Prostate gland (tissue), 2 donors: ENCODE results near the gene RSRC1. TPM values are rescaled to one million over a fixed set of nuclear protein-coding genes. Genes with fewer than 3 reads are reported as not detected.

Experiments
- DNase-seq: peaks from one replicate; pipeline ENCODE4 v3.0.0-alpha.2; 2019; ENCODE audit warnings: low spot score
- H3K27ac ChIP-seq, 2 donors: fragments of 200-600 bp; sonication (generic); 2 replicates each; pipeline ENCODE4 v1.5.1; 2017 to 2019
- H3K27me3 ChIP-seq: fragments of 200-600 bp; sonication (generic); replicated peaks from 2 replicates; pipeline ENCODE4 v1.5.1; 2019; ENCODE audit not compliant: insufficient read depth
- H3K36me3 ChIP-seq, 2 donors: fragments of 200-600 bp; sonication (generic); 1 replicate in 1 of 2; 2 replicates in 1 of 2; pipeline versions ENCODE4 v1.5.1 to v1.8.1; 2017 to 2019
- H3K4me1 ChIP-seq: fragments of 200-600 bp; sonication (generic); replicated peaks from 2 replicates; pipeline ENCODE4 v1.5.1; 2019
- H3K4me3 ChIP-seq, 2 donors: fragments of 200-600 bp; sonication (generic); 2 replicates each; pipeline ENCODE4 v1.5.1; 2017 to 2019
- H3K9me3 ChIP-seq: fragments of 200-600 bp; sonication (generic); 2 replicates; pipeline ENCODE4 v1.5.1; 2017
- POLR2A ChIP-seq: fragments of 450-650 bp; IDR thresholded peaks from one replicate; pipeline ENCODE4 v1.6.1; 2016; ENCODE audit warnings: antibody characterized with exemption, mild to moderate bottlenecking
- POLR2AphosphoS5 ChIP-seq: sonication (generic); formaldehyde crosslinking; IDR thresholded peaks from one replicate; pipeline ENCODE4 v1.6.1; 2017; ENCODE audit warnings: antibody characterized with exemption
- WGBS: methylation state at CpG from one replicate; pipeline ENCODE4 v1.1.5; 2018; 5-methylcytosine and 5-hydroxymethylcytosine counted together
- intact Hi-C: fragments of 100-400 bp; cut with DNase I; formaldehyde crosslinking; loops from one replicate; pipeline ENCODE4 v1.14.2; 2022
- total RNA-seq, 2 donors: library from RNA; depleted of rRNA; stranded (reverse); fragments of >200 nt; gene quantifications; one replicate each; pipeline ENCODE4 v1.1.0, GENCODE V29; 2016
- TF ChIP-seq, protein P1 (sequence below), 4 experiments: fragments of 200-600 bp in 2 of 4; fragments of 450-650 bp in 2 of 4; sonication (generic) in 2 of 4; IDR thresholded peaks; 1 replicate in 3 of 4; 2 replicates in 1 of 4; pipeline ENCODE4 v1.5.1; 2016 to 2019; ENCODE audit warnings: antibody characterized with exemption in 4 of 4, mild to moderate bottlenecking in 2 of 4, moderate library complexity in 2 of 4

RSRC1 gene
- total RNA-seq, 2 donors from 2014 or later: 36.5 to 50.7 TPM

DNA sequence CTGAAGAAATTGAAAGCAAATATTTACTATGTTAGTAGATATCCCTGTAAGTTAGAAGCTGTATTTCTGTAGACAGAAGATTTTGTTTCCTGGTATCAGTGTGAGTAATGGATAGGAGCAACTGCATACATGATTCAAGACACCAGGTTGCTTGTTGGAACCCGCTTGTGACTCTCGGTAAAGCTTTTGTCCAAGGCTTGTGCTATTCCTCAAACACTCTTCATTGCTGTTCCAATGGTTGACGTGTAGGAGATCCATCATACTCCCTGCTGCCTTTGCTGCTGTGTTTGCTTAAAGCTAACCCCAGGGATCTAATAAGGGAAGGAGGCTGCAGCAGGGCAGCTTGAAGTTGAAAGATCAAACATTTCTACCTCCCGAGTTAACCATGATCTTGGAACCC is 160.1 kb downstream of the RSRC1 start:
- DNase-seq: no peak
- Histone ChIP-seq H3K27me3 (no peaks in the 10 kb centered on the region), H3K9me3 (no peaks in the 10 kb centered on the region), H3K27ac (no peak overlapping the region), H3K4me3 (no peak overlapping the region), H3K36me3 (no peaks in the 10 kb centered on the region), H3K4me1 (no peaks in the 10 kb centered on the region)
- TF ChIP-seq POLR2AphosphoS5 (no peak), POLR2A (no peak)
- TF ChIP-seq, protein P1, sequence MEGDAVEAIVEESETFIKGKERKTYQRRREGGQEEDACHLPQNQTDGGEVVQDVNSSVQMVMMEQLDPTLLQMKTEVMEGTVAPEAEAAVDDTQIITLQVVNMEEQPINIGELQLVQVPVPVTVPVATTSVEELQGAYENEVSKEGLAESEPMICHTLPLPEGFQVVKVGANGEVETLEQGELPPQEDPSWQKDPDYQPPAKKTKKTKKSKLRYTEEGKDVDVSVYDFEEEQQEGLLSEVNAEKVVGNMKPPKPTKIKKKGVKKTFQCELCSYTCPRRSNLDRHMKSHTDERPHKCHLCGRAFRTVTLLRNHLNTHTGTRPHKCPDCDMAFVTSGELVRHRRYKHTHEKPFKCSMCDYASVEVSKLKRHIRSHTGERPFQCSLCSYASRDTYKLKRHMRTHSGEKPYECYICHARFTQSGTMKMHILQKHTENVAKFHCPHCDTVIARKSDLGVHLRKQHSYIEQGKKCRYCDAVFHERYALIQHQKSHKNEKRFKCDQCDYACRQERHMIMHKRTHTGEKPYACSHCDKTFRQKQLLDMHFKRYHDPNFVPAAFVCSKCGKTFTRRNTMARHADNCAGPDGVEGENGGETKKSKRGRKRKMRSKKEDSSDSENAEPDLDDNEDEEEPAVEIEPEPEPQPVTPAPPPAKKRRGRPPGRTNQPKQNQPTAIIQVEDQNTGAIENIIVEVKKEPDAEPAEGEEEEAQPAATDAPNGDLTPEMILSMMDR (IDR thresholded peaks at IDR 0.05): no peak
- WGBS: 88% methylated on average over 4 of the region's 4 CpGs
- intact Hi-C loops: no loop called here

DNA sequence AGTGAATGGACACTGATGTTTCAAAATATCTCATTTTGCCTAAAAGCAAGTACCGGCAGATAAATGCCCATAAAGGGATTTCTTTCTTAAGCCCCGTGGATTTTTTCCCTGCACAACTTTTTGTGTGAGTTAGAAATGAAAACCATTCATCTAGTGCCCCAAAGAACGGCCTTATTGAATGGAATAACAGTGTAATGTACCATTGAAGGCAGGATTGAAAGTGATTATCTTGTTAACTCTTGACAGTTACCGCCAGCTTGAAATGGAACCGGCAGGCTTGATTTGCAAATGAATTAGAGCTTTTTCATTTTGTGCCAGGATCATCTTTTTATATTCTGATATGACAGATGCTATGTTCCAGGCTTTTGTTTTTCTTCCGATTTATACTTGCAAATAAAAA is 162.2 kb downstream of the RSRC1 start:
- no peaks in the 10 kb centered on the region for H3K27me3 ChIP-seq
- H3K9me3 ChIP-seq: no peaks in the 10 kb centered on the region
- 82% methylated on average over 6 of the region's 6 CpGs for WGBS
- H3K4me3 ChIP-seq: no peak overlapping the region
- DNase-seq: no peak
- intact Hi-C loops: no loop called here
- H3K4me1 ChIP-seq: no peaks in the 10 kb centered on the region
- no peaks in the 10 kb centered on the region for H3K36me3 ChIP-seq
- no peak overlapping the region for H3K27ac ChIP-seq
- TF ChIP-seq POLR2A: no peak
- TF ChIP-seq POLR2AphosphoS5: no peak
- TF ChIP-seq, protein P1 (IDR thresholded peaks at IDR 0.05): no peak

DNA sequence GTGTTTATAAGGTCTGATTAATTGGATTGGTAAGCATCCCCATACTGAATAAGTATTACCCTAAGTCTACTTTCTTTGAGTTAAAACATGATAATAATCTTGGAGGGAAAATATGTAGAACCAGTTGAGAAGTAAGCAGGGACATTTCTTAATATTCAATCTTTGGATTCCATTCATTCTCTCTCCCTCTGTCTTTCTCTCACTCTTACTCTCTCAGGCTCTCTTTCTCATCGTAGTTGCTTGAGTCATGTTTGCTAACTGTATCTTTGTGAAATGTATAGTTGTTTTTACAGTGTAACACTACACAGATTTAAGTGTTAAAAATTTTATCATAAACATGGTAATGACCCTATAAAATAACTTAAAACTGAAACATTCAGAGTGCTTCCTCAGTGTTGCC is 163.8 kb downstream of the RSRC1 start:
- Histone ChIP-seq H3K4me3 (no peak overlapping the region), H3K27me3 (no peaks in the 10 kb centered on the region), H3K36me3 (no peaks in the 10 kb centered on the region), H3K9me3 (no peaks in the 10 kb centered on the region), H3K27ac (no peak overlapping the region), H3K4me1 (no peaks in the 10 kb centered on the region)
- WGBS: 61% methylated on average over 1 of the region's 1 CpG
- intact Hi-C loops: no loop called here
- TF ChIP-seq, protein P1 (IDR thresholded peaks at IDR 0.05): no peak
- TF ChIP-seq POLR2AphosphoS5: no peak
- TF ChIP-seq POLR2A: no peak
- no peak for DNase-seq

DNA sequence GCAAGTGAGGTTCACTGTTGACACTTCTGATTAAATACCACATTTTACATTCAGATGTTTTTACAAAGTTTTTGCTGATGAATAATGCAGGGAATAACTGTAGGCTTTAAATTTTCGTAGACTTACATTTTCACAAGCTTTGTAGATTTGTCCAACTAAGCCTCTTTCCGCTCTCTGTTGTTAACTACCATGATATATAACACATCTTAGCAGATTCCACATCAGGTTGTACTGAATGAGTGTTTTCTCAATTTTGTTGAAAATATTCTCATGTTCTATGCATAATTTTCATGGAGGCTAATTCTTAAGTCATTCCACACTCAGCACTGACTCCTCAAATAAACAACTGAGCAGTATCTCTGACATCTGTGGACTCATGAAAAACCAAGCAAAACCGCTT is 168.3 kb downstream of the RSRC1 start:
- TF ChIP-seq POLR2AphosphoS5 (no peak), POLR2A (no peak)
- TF ChIP-seq, protein P1 (IDR thresholded peaks at IDR 0.05): no peak

DNA sequence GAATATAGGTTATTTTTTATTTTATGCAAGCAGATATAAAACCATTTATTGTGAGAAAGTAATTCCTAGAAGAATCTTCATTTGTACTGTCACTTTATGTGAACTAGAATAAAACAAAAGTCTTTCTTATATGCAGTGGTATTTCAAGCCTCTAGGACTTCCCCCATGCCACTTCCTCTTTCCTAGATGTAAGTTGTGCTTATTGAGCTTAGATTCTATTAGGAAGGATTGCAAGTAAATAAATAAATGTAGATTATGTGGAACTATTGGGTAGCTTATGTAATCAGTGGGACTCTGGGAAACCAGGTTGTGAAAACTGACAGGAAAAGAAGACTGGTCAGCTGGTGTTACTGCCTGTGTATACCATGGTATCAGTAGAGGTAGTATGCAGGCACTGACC is 169.7 kb downstream of the RSRC1 start:
- DNase-seq: no peak
- Histone ChIP-seq H3K27ac (no peak overlapping the region), H3K9me3 (no peaks in the 10 kb centered on the region)

More for the DNA sequence above, 168.3 kb downstream of the RSRC1 start:
- H3K27ac ChIP-seq: no peak overlapping the region
- intact Hi-C loops: no loop called here
- no peaks in the 10 kb centered on the region for H3K9me3 ChIP-seq
- H3K4me1 ChIP-seq: no peaks in the 10 kb centered on the region
- H3K27me3 ChIP-seq: no peaks in the 10 kb centered on the region
- no peak overlapping the region for H3K4me3 ChIP-seq
- no peaks in the 10 kb centered on the region for H3K36me3 ChIP-seq
- 93% methylated on average over 3 of the region's 3 CpGs for WGBS
- DNase-seq: no peak

More for the DNA sequence above, 169.7 kb downstream of the RSRC1 start:
- TF ChIP-seq, protein P1 (IDR thresholded peaks at IDR 0.05): no peak
- TF ChIP-seq POLR2A: no peak
- no peak for TF ChIP-seq POLR2AphosphoS5
- Histone ChIP-seq H3K4me1 (no peaks in the 10 kb centered on the region), H3K27me3 (no peaks in the 10 kb centered on the region), H3K4me3 (no peak overlapping the region), H3K36me3 (no peaks in the 10 kb centered on the region)
- intact Hi-C loops: no loop called here
